A549 (cell line): ENCODE data around the gene ZNF532. TPM values are rescaled to one million over a fixed set of nuclear protein-coding genes. Genes with fewer than 3 reads are reported as not detected.
A peak's percentile ranks its signal among the peaks of the same experiment; 100 is the strongest.

ENCODE experiments used
- ATAC-seq, 2 experiments: fragments of 200-7000 bp in 1 of 2; fragments of >200 bp in 1 of 2; cut with Nextera tagmentation in 1 of 2; cut with Tn5 transposase in 1 of 2; 3 replicates each; pipeline versions ENCODE4 v1.8.0 to v1.9.1; 2018 to 2020; ENCODE audit warnings: mild to moderate bottlenecking in 1 of 2, moderate library complexity in 1 of 2
- CTCF ChIA-PET: fragments of 300-600 bp; sonication (Branson Sonifier 250); formaldehyde crosslinking; extraction: SDS; loops from one replicate; lab custom pipeline; 2021; ENCODE audit warnings: antibody characterized with exemption, inconsistent platforms; lab: Yijun Ruan, JAX
- POLR2A ChIA-PET: fragments of 350-600 bp; formaldehyde crosslinking; extraction: SDS; loops from one replicate; lab custom pipeline; 2021; ENCODE audit warnings: antibody characterized with exemption, inconsistent platforms; lab: Yijun Ruan, JAX
- DNase-seq, 2 experiments: peaks; one replicate each; pipeline versions ENCODE4 v3.0.0 to v3.0.0-alpha.2; 2011 to 2016; ENCODE audit warnings: low read depth in 1 of 2, low spot score in 1 of 2
- FAIRE-seq: peaks from 2 replicates; lab custom pipeline; 2011; peaks lifted over from hg19 to GRCh38; lab: Jason Lieb, UNC
- H3K27ac ChIP-seq, 2 experiments: fragments of >200 bp; sonication (Bioruptor Twin); formaldehyde crosslinking; 3 replicates each; pipeline ENCODE4 v1.5.1; 2016 to 2017
- H3K4me1 ChIP-seq: fragments of >200 bp; sonication (Bioruptor Twin); formaldehyde crosslinking; 3 replicates; pipeline ENCODE4 v1.6.1; 2016
- H3K4me2 ChIP-seq: fragments of >200 bp; sonication (Bioruptor Twin); formaldehyde crosslinking; 3 replicates; pipeline ENCODE4 v1.6.1; 2016
- H3K4me3 ChIP-seq: fragments of >200 bp; sonication (Bioruptor Twin); formaldehyde crosslinking; 3 replicates; pipeline ENCODE4 v1.5.1; 2016
- H3K9me3 ChIP-seq: fragments of >200 bp; sonication (Bioruptor Twin); formaldehyde crosslinking; 3 replicates; pipeline ENCODE4 v1.6.1; 2016
- CBX2 ChIP-seq: fragments of 200-600 bp; sonication (generic); IDR thresholded peaks from 2 replicates; pipeline ENCODE4 v1.6.1; 2016; ENCODE audit warnings: low read depth, mild to moderate bottlenecking, borderline replicate concordance
- CEBPB ChIP-seq, 2 experiments: fragments of >200 bp in 1 of 2; sonication (Bioruptor Twin) in 1 of 2; formaldehyde crosslinking in 1 of 2; IDR thresholded peaks; 2 replicates each; pipeline ENCODE4 v1.6.1; 2012 to 2016
- E2F6 ChIP-seq: IDR thresholded peaks from 2 replicates; pipeline ENCODE4 v1.6.1; 2012; ENCODE audit warnings: low read depth, borderline replicate concordance
- EHF ChIP-seq: fragments of 250-450 bp; sonication (Bioruptor Pico); IDR thresholded peaks from 2 replicates; pipeline ENCODE4 v1.5.0; 2020; ENCODE audit warnings: mild to moderate bottlenecking
- ELK1 ChIP-seq: fragments of 150-350 bp; IDR thresholded peaks from 2 replicates; pipeline ENCODE4 v1.6.1; 2014; ENCODE audit warnings: low read depth, mild to moderate bottlenecking, low read length
- EP300 ChIP-seq, 2 experiments: fragments of >200 bp; sonication (Bioruptor Twin); formaldehyde crosslinking; IDR thresholded peaks; 2 replicates in 1 of 2; 3 replicates in 1 of 2; pipeline ENCODE4 v1.6.1; 2016 to 2017
- ESRRA ChIP-seq: fragments of 150-350 bp; IDR thresholded peaks from 2 replicates; pipeline ENCODE4 v1.6.1; 2014; ENCODE audit warnings: mild to moderate bottlenecking, low read length, borderline replicate concordance
- FOSB ChIP-seq: fragments of 250-450 bp; sonication (Bioruptor Pico); IDR thresholded peaks from 2 replicates; pipeline ENCODE4 v1.5.0; 2020; ENCODE audit warnings: mild to moderate bottlenecking, moderate library complexity
- FOXS1 ChIP-seq: fragments of 250-450 bp; sonication (Bioruptor Pico); IDR thresholded peaks from 2 replicates; pipeline ENCODE4 v1.5.0; 2020; ENCODE audit warnings: mild to moderate bottlenecking, moderate library complexity
- GATA3 ChIP-seq: IDR thresholded peaks from 2 replicates; pipeline ENCODE4 v1.6.1; 2012; ENCODE audit warnings: borderline replicate concordance
- HDAC2 ChIP-seq: fragments of 200-600 bp; sonication (generic); IDR thresholded peaks from 2 replicates; pipeline ENCODE4 v1.6.1; 2016
- HES2 ChIP-seq: fragments of >200 bp; sonication (Bioruptor Twin); formaldehyde crosslinking; IDR thresholded peaks from 2 replicates; pipeline ENCODE4 v1.6.1; 2016
- HEYL ChIP-seq: fragments of 250-450 bp; sonication (Bioruptor Pico); IDR thresholded peaks from 2 replicates; pipeline ENCODE4 v1.8.0; 2021; ENCODE audit warnings: mild to moderate bottlenecking, moderate library complexity
- HMGXB4 ChIP-seq: fragments of 250-450 bp; sonication (Bioruptor Pico); IDR thresholded peaks from 2 replicates; pipeline ENCODE4 v1.5.0; 2021; ENCODE audit warnings: mild to moderate bottlenecking, moderate library complexity, borderline replicate concordance
- HOXB5 ChIP-seq: fragments of 250-450 bp; sonication (Bioruptor Pico); IDR thresholded peaks from 2 replicates; pipeline ENCODE4 v1.5.0; 2020; ENCODE audit warnings: mild to moderate bottlenecking, moderate library complexity
- JUNB ChIP-seq: fragments of >200 bp; sonication (Bioruptor Twin); formaldehyde crosslinking; IDR thresholded peaks from 2 replicates; pipeline ENCODE4 v1.6.1; 2016
- MAZ ChIP-seq: fragments of 150-350 bp; IDR thresholded peaks from 2 replicates; pipeline ENCODE4 v1.6.1; 2014; ENCODE audit warnings: antibody characterized with exemption, low read depth, low read length, borderline replicate concordance
- NFE2L2 ChIP-seq: fragments of 150-350 bp; conservative IDR thresholded peaks from 2 replicates; pipeline ENCODE4 v1.6.1; 2014; ENCODE audit warnings: low read length
- NR3C1 ChIP-seq: fragments of >200 bp; sonication (Bioruptor Twin); formaldehyde crosslinking; IDR thresholded peaks from 3 replicates; pipeline ENCODE4 v1.6.1; 2017
- RAD21 ChIP-seq, 2 experiments: fragments of >200 bp in 1 of 2; sonication (Bioruptor Twin) in 1 of 2; formaldehyde crosslinking in 1 of 2; IDR thresholded peaks in 1 of 2; conservative IDR thresholded peaks in 1 of 2; 2 replicates in 1 of 2; 3 replicates in 1 of 2; pipeline ENCODE4 v1.6.1; 2012 to 2018; ENCODE audit warnings: inconsistent platforms in 1 of 2
- RARB ChIP-seq: fragments of 250-450 bp; sonication (Bioruptor Pico); IDR thresholded peaks from 2 replicates; pipeline ENCODE4 v1.8.0; 2021; ENCODE audit warnings: mild to moderate bottlenecking, moderate library complexity
- SMC3 ChIP-seq: fragments of >200 bp; sonication (Bioruptor Twin); formaldehyde crosslinking; IDR thresholded peaks from 3 replicates; pipeline ENCODE4 v1.6.1; 2018; ENCODE audit warnings: inconsistent platforms
- SREBF2 ChIP-seq: fragments of 450-650 bp; IDR thresholded peaks from 2 replicates; pipeline ENCODE4 v1.6.1; 2014; ENCODE audit warnings: mild to moderate bottlenecking, moderate library complexity
- TP53 ChIP-seq: fragments of 250-450 bp; sonication (Bioruptor Pico); IDR thresholded peaks from 2 replicates; pipeline ENCODE4 v1.5.0; 2021; ENCODE audit warnings: mild to moderate bottlenecking, moderate library complexity
- USF2 ChIP-seq: fragments of 450-650 bp; IDR thresholded peaks from 2 replicates; pipeline ENCODE4 v1.6.1; 2014; ENCODE audit warnings: antibody characterized with exemption
- ZC3H11A ChIP-seq: fragments of 450-650 bp; IDR thresholded peaks from 2 replicates; pipeline ENCODE4 v1.6.1; 2014; ENCODE audit warnings: antibody characterized with exemption, mild to moderate bottlenecking
- ZFP36 ChIP-seq: fragments of 450-650 bp; IDR thresholded peaks from 2 replicates; pipeline ENCODE4 v1.6.1; 2014; ENCODE audit warnings: borderline replicate concordance; ENCODE audit not compliant: partially characterized antibody
- ZNF302 ChIP-seq: fragments of 250-450 bp; sonication (Bioruptor Pico); IDR thresholded peaks from 2 replicates; pipeline ENCODE4 v1.9.0; 2021; ENCODE audit warnings: inconsistent platforms, mild to moderate bottlenecking, moderate library complexity
- ZSCAN20 ChIP-seq: fragments of 250-450 bp; sonication (Bioruptor Pico); IDR thresholded peaks from 2 replicates; pipeline ENCODE4 v1.8.0; 2022; ENCODE audit warnings: mild to moderate bottlenecking, moderate library complexity
- WGBS: methylation state at CpG from one replicate; pipeline ENCODE4 v1.1.6; 2017; ENCODE audit errors: missing lambda C conversion rate; 5-methylcytosine and 5-hydroxymethylcytosine counted together
- polyA plus RNA-seq, 4 experiments: library from polyadenylated mRNA; depleted of rRNA in 3 of 4; stranded (reverse); fragments of >200 nt; fragmentation: RNase III in 1 of 4; extraction: RNeasy Plus Mini Kit Qiagen cat#74134 plus additional on column Dnase treatment in 1 of 4; gene quantifications; 2 replicates in 3 of 4; 3 replicates in 1 of 4; pipeline ENCODE4 v1.2.3, GENCODE V29; 2011 to 2017
- TF ChIP-seq, protein P1 (sequence below): fragments of >200 bp; sonication (Bioruptor Twin); formaldehyde crosslinking; IDR thresholded peaks from 3 replicates; pipeline ENCODE4 v1.6.1; 2016

Gene ZNF532
- polyA plus RNA-seq, 2 of the 4 experiments (the other 2 are of a cell fraction), result 26.8 to 64.6 TPM

DNA sequence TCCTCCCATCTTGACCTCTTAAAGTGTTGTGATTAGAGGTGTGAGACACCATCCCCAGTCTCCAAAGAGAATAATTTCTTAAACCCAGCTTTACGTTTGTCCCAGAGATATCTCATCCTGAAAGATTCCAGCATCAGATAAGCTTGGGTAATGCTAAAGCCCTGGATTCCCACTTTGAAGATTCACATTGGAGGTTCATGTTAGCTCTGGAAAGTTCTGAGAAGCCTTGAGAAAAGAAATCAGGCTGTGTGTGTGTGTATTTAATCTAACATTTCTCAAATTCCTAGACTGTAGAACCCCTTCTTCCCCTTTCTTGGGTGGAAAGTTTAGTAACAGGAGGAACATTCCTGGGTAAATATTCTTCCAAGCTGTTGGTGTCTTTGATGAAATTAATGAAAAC, 18.0 kb downstream of the ZNF532 start:
- WGBS, result 75% methylated on average over 1 of the region's 1 CpG

GRCh38 chr18:58884680-58885079, 20.0 kb downstream of the ZNF532 start:
- H3K4me3 ChIP-seq, result no peak overlapping the region
- peaks cover 34% of the 10 kb centered on the region for H3K4me1 ChIP-seq
- 95% methylated on average over 5 of the region's 5 CpGs for WGBS
- ChIA-PET POLR2A (no interaction called here), CTCF (interaction anchor here (1.4 to 1.7 kb wide), 3 partner anchors 11 to 186 kb away, joined by 3 to 4 read pairs (median 4); no protein-coding TSS in a partner anchor)
- TF ChIP-seq JUNB (no peak), FOSB (CRISPR knock-in tag) (no peak), CBX2 (no peak), EP300 (IDR thresholded peaks at IDR 0.05) (no peak), USF2 (no peak), RARB (CRISPR knock-in tag) (no peak), SREBF2 (no peak), ZC3H11A (no peak), ESRRA (no peak), SMC3 (no peak), EHF (CRISPR knock-in tag) (no peak), MAZ (no peak), ZSCAN20 (CRISPR knock-in tag) (no peak), GATA3 (no peak), HES2 (no peak), CEBPB (IDR thresholded peaks at IDR 0.05) (no peak), NFE2L2 (no peak), HDAC2 (no peak), TP53 (CRISPR knock-in tag) (no peak)
- TF ChIP-seq, protein P1, sequence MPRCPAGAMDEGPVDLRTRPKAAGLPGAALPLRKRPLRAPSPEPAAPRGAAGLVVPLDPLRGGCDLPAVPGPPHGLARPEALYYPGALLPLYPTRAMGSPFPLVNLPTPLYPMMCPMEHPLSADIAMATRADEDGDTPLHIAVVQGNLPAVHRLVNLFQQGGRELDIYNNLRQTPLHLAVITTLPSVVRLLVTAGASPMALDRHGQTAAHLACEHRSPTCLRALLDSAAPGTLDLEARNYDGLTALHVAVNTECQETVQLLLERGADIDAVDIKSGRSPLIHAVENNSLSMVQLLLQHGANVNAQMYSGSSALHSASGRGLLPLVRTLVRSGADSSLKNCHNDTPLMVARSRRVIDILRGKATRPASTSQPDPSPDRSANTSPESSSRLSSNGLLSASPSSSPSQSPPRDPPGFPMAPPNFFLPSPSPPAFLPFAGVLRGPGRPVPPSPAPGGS, result no peak
- H3K4me2 ChIP-seq, result no peak overlapping the region
- ATAC-seq (no peak), FAIRE-seq (no peak), DNase-seq (no peak)
- H3K9me3 ChIP-seq, result no peaks in the 10 kb centered on the region
- no peak overlapping the region for H3K27ac ChIP-seq

More for the DNA sequence above, 18.0 kb downstream of the ZNF532 start:
- TF ChIP-seq GATA3 (0 out of 2 replicates have a peak, but pooled peaks have one; percentile 16), HOXB5 (CRISPR knock-in tag) (no peak)
- Histone ChIP-seq H3K27ac (peak overlapping the region in 1 of 2 experiments; percentile 60; a peak in 3 of 6 replicates), H3K4me3 (no peak overlapping the region), H3K9me3 (no peaks in the 10 kb centered on the region), H3K4me1 (peaks cover 33% of the 10 kb centered on the region), H3K4me2 (no peak overlapping the region)
- no peak for DNase-seq
- CTCF ChIA-PET, result interaction anchor here (0.6 kb wide), 1 partner anchor 119 kb away, joined by 3 read pairs; no protein-coding TSS in a partner anchor
- no peak for ATAC-seq
- POLR2A ChIA-PET, result no interaction called here
- no peak for FAIRE-seq

- FAIRE-seq (no peak), ATAC-seq (no peak), DNase-seq (no peak)
- peaks cover 40% of the 10 kb centered on the region for H3K4me1 ChIP-seq
- CTCF ChIA-PET, result interaction anchor here (0.7 kb wide), 1 partner anchor 118 kb away, joined by 3 read pairs; no protein-coding TSS in a partner anchor
- POLR2A ChIA-PET, result no interaction called here
- peak overlapping the region; percentile 46; the same call in 2 of the 3 replicates for H3K4me2 ChIP-seq
- no peaks in the 10 kb centered on the region for H3K9me3 ChIP-seq
- 50% methylated on average over 3 of the region's 3 CpGs for whole genome bisulfite sequencing
- H3K27ac ChIP-seq, result peak overlapping the region; percentile 56 to 67; a peak in 2 of 6 replicates
- no peak overlapping the region for H3K4me3 ChIP-seq
- no peak for TF ChIP-seq ZFP36
- no peak for TF ChIP-seq ZSCAN20 (CRISPR knock-in tag)
- no peak for TF ChIP-seq NFE2L2
- TF ChIP-seq ELK1, result no peak
- no peak for TF ChIP-seq ZNF302 (CRISPR knock-in tag)
- TF ChIP-seq RAD21 (conservative IDR thresholded peaks at IDR 0.05 in 1 of 2, IDR thresholded peaks at IDR 0.05 in 1 of 2), result no peak
- no peak for TF ChIP-seq HEYL (CRISPR knock-in tag)
- no peak for TF ChIP-seq HOXB5 (CRISPR knock-in tag)
- no peak for TF ChIP-seq E2F6
- no peak for TF ChIP-seq NR3C1
- no peak for TF ChIP-seq FOXS1 (CRISPR knock-in tag)
- no peak for TF ChIP-seq HMGXB4 (CRISPR knock-in tag)
- TF ChIP-seq EP300 (IDR thresholded peaks at IDR 0.05), result no peak
Observed at GRCh38 chr18:58886431-58886830, 21.8 kb downstream of the ZNF532 start.
